ENCODE data around the gene ETV1.
A peak's percentile ranks its signal among the peaks of the same experiment; 100 is the strongest.

ETV1 gene

GRCh38 chr7:13981070-13981469 is 8.4 kb downstream of the ETV1 start:
- DNase-seq (ENCODE audit: low read depth), result peak; percentile 19
- no peak overlapping the region for H3K4me3 ChIP-seq (ENCODE audit: low read depth, low read length)
- TF ChIP-seq MYC (IDR thresholded peaks at IDR 0.05; ENCODE audit: low read depth, low read length) (no peak), POLR2A (IDR thresholded peaks at IDR 0.05; ENCODE audit: extremely low read depth, insufficient read length) (no peak), MAX (IDR thresholded peaks at IDR 0.05; ENCODE audit: low read depth, low read length) (no peak)
- TF ChIP-seq, protein P1, sequence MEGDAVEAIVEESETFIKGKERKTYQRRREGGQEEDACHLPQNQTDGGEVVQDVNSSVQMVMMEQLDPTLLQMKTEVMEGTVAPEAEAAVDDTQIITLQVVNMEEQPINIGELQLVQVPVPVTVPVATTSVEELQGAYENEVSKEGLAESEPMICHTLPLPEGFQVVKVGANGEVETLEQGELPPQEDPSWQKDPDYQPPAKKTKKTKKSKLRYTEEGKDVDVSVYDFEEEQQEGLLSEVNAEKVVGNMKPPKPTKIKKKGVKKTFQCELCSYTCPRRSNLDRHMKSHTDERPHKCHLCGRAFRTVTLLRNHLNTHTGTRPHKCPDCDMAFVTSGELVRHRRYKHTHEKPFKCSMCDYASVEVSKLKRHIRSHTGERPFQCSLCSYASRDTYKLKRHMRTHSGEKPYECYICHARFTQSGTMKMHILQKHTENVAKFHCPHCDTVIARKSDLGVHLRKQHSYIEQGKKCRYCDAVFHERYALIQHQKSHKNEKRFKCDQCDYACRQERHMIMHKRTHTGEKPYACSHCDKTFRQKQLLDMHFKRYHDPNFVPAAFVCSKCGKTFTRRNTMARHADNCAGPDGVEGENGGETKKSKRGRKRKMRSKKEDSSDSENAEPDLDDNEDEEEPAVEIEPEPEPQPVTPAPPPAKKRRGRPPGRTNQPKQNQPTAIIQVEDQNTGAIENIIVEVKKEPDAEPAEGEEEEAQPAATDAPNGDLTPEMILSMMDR (IDR thresholded peaks at IDR 0.05; ENCODE audit: low read depth, low read length), result no peak

DNA sequence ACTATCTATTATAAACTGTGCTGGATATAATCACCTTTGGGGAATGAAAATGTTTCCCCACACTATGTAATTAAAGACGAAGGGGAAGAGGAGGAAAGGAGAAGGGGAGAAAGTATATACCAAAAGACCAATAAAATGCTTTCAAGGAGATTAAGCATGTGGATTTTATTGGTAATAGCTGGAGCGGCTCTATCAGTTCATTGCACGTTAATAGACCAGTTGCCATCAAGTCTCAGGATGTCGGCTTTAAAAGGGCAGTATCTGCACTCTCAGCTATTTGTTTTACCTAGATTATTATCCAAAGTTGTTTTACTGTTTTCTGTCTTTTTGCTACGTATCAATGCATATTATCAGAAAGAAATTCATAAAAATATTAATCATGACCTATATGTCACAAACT is 9.0 kb downstream of the ETV1 start:
- no peak for DNase-seq (ENCODE audit: low read depth)
- TF ChIP-seq MAX (IDR thresholded peaks at IDR 0.05; ENCODE audit: low read depth, low read length) (no peak), POLR2A (IDR thresholded peaks at IDR 0.05; ENCODE audit: extremely low read depth, insufficient read length) (no peak), MYC (IDR thresholded peaks at IDR 0.05; ENCODE audit: low read depth, low read length) (no peak)
- TF ChIP-seq, protein P1 (IDR thresholded peaks at IDR 0.05; ENCODE audit: low read depth, low read length), result no peak
- H3K4me3 ChIP-seq (ENCODE audit: low read depth, low read length), result no peak overlapping the region

- TF ChIP-seq, protein P1 (IDR thresholded peaks at IDR 0.05; ENCODE audit: low read depth, low read length), result no peak
- TF ChIP-seq MYC (IDR thresholded peaks at IDR 0.05; ENCODE audit: low read depth, low read length) (no peak), POLR2A (IDR thresholded peaks at IDR 0.05; ENCODE audit: extremely low read depth, insufficient read length) (no peak), MAX (IDR thresholded peaks at IDR 0.05; ENCODE audit: low read depth, low read length) (no peak)
- no peak overlapping the region for H3K4me3 ChIP-seq (ENCODE audit: low read depth, low read length)
- no peak for DNase-seq (ENCODE audit: low read depth)
Observed at GRCh38 chr7:13979671-13980435, 9.6 kb downstream of the ETV1 start.

- TF ChIP-seq, protein P1 (IDR thresholded peaks at IDR 0.05; ENCODE audit: low read depth, low read length), result no peak
- TF ChIP-seq MAX (IDR thresholded peaks at IDR 0.05; ENCODE audit: low read depth, low read length) (no peak), POLR2A (IDR thresholded peaks at IDR 0.05; ENCODE audit: extremely low read depth, insufficient read length) (no peak), MYC (IDR thresholded peaks at IDR 0.05; ENCODE audit: low read depth, low read length) (no peak)
- no peak for DNase-seq (ENCODE audit: low read depth)
- no peak overlapping the region for H3K4me3 ChIP-seq (ENCODE audit: low read depth, low read length)
Observed at GRCh38 chr7:13976594-13976993, 12.9 kb downstream of the ETV1 start.

DNA sequence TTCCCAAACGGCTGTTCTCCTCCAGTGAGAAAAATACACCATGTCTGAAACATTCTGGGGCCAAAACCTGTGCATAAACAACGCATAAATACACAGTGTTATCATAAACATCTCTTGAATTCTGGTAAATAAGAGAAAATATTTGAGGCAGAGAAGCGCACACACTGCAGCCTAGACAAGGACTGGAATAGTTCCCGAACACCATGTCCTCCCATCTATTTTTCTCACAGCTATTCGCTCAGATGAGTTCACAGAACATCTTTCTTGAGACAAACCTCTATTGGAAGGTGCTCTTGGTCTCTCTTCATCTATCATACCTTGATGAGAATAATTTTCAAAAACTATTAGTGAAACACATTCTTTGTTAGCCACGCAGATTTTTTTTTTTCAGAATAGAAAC is 24.4 kb downstream of the ETV1 start:
- no peak for DNase-seq (ENCODE audit: low read depth)
- H3K4me3 ChIP-seq (ENCODE audit: low read depth, low read length), result no peak overlapping the region
- TF ChIP-seq, protein P1 (IDR thresholded peaks at IDR 0.05; ENCODE audit: low read depth, low read length), result no peak
- TF ChIP-seq POLR2A (IDR thresholded peaks at IDR 0.05; ENCODE audit: extremely low read depth, insufficient read length) (no peak), MAX (IDR thresholded peaks at IDR 0.05; ENCODE audit: low read depth, low read length) (no peak), MYC (IDR thresholded peaks at IDR 0.05; ENCODE audit: low read depth, low read length) (no peak)

Data from NB4 (cell line).